Effector CD4-positive, alpha-beta T cell (primary cell): ENCODE results near the gene SORBS1.
"Not testable (repeated sequence)": the region's sequence is repeated elsewhere in the genome, so short reads cannot be mapped to it uniquely, and the experiment has no call there.

Experiments
- DNase-seq: peaks from one replicate; pipeline ENCODE4 v3.0.0-alpha.2; 2020

The SORBS1 gene

DNA sequence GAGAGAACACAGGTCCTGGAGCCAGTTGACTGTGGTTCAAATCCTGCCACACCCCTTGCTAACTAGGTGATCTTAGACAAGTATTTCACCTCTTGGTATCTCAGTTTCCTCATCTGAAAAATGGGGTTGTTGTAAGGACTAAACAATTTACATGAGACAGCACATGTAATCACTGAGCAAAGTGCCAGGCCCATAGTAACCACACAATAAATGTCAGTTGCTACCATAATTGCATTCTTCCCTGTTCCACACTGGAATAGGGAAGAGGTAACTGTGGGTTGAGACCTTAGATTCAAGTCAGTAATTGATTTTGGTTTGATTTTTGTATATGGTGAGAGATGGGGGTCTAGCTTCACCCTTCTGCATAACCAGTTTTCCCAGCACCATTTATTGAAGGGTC is 179.0 kb downstream of the SORBS1 start:
- DNase-seq = no peak

DNA sequence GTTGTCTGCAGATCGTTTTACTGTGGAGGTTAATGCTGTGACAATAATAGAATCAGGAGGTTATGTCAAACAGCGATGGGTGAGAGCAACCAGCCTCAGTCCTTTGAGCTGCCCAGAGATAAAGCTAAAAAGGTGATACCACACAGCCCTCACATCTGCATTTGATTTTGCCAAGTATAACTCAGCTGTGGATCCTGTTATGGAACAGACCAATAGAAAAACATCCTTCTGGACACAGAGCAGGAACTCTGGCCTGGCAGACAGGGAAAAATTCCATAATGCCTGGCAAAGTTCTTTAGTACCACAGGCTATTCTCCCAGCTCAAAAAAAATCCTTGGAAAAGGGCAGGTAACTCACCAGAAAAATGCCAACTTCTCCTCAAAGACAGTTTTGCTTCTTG is 183.2 kb downstream of the SORBS1 start:
- no peak for DNase-seq

DNA sequence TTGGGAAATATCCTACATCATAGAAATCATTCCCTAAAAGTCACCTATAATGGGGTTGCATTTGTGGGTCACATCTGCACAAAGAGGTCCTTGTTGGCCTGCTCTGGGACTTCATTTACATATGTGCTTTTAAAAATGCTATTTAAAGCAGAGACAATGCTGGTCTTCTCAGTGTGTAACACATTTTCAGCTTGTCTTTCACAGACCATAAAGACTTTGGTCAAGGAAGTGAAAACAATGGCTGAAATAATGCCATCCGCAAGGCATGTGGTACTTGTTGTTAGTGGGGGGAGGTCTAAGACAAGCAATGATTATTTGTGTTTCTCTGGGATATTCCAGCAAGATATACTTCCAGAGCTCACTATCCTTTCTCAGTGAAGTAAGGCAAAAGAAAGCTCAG is 185.8 kb downstream of the SORBS1 start:
- no peak for DNase-seq

DNA sequence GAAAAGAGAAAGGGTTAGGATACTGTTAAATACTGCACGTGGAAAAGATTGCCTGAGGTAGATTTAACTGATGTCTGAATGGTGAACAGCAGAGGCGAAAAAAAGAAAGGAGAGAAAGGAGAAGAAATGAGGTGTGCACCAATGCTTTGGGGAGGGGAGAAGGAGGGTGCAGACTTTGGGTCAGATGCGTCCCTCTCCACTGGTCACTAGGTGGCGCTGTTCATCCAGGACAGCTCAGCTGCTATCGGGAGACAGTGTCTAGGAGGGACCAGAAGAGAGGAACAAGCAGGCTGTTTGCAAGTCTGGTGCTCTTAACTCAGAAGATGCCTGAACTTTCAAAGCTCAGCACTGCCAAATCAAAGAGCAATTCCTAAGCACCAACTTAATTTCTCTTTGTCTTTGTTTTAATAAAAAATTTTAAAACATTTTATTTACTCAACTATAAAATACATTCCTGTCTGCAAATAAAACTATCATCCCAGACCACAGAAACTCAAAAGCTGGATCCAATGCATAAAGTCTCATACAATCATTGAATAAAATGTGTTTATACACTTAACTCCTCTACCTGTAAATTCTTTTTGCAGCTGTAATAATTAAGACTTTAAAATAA is 186.5 kb downstream of the SORBS1 start:
- DNase-seq = peak; percentile 9

DNA sequence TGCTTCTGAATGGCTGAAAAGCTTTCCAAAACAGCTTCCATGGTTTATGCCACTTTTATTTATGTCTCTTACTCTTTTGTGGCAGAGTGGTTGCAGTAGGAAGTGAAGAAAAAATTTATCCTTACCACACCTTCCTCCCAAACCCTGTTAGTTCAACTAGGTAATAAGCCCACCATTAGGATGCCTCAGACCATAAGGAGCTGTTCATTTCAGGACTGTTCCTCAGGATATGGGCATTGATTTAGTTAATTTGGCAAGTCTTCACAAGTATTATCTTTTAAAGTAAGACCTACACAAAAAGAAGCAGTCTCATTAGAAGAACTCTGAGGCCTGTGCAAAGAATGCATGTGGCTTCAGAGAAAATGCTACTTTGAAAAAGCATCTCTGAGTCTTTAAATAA is 187.5 kb downstream of the SORBS1 start:
- DNase-seq = no peak

DNA sequence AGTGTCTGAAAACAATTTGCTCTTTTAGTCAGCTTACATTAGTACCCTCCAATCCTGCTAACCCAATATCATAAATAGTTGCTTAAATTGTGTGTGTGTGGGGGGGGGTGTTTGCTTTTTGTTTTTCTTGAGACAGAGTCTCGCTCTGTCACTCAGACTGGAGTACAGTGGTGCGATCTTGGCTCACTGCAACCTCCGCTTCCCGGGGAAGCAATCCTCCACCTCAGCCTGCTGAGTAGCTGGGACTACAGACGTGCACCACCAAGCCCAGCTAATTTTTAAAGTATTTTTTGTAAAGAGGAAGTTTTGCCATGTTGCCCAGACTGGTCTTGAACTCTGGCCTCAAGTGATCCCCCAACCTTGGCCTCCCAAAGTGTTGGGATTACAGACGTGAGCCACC is 196.8 kb downstream of the SORBS1 start:
- DNase-seq = no peak

DNA sequence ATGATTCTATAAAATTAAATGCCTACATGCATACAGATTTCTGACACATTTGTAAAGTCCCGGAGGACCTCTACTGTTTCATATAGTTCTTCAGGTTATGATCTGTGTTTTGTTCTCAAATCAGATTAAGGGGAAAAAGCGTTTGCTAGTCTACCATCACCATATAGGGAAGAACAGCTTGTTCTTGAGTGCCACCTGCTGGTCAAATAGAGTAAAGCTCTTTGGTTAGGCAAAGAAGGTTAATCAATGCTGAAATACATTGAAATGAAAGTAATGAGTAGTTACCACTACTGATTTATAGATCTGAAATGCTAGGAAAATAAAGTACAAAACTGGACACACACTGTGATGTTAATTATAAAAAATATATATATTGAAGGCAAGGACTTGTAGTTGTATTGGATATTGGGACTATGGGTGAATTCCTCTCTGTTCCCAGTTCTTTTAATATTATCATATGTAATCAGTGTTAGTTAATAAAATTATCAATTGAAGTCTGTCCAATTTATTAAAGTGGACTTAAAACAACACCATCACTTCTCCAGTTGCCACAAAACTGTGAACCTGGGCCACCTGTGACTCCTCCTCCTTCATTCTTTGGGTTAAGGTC is 197.8 kb downstream of the SORBS1 start:
- peak; percentile 39 for DNase-seq

DNA sequence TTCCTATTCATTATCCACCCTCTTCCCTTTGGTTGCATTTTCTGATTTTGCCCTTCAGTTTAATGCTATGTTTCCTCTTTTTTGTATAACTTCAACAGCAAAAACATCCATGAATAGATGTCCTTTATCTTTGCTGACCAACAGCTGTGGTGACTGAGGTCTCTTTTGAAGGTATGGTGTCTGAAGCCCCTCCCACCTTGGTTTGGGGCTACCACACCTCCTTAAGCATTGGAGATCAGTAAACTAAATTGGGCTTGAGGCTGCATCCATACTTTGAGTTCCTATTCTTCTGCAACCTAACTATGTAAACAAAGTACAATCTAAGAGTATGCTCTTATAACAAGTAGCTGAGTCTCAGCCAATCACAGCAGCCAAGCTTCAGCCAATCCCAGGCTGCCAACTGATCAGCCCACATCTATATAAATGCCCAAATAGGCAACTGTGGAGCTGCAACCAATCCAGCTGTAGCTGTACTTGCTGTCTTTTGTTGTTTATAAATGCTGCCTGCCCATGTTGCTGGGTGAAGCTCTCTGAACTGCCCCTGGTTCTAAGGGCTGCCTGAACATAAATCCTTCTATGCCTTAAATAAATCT is 201.0 kb downstream of the SORBS1 start:
- no peak for DNase-seq

DNA sequence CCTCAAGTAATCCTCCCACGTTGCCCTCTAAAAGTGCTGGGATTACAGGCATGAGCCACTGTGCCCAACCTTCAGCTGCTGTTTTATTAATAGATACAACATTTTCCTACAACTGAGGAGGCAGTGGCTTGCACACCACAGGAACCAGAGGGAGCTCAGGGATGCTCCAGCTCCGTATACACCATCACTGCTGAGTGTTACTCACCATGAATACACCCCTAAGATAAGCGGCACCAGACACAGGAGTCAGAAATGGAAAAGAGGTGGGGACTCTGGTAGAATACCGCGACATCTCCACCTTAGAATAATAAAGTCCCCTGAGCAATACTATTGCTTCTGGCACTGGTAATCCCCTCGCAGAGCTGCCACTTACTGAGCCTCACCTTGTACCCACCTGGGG is 201.7 kb downstream of the SORBS1 start:
- DNase-seq = no peak

DNA sequence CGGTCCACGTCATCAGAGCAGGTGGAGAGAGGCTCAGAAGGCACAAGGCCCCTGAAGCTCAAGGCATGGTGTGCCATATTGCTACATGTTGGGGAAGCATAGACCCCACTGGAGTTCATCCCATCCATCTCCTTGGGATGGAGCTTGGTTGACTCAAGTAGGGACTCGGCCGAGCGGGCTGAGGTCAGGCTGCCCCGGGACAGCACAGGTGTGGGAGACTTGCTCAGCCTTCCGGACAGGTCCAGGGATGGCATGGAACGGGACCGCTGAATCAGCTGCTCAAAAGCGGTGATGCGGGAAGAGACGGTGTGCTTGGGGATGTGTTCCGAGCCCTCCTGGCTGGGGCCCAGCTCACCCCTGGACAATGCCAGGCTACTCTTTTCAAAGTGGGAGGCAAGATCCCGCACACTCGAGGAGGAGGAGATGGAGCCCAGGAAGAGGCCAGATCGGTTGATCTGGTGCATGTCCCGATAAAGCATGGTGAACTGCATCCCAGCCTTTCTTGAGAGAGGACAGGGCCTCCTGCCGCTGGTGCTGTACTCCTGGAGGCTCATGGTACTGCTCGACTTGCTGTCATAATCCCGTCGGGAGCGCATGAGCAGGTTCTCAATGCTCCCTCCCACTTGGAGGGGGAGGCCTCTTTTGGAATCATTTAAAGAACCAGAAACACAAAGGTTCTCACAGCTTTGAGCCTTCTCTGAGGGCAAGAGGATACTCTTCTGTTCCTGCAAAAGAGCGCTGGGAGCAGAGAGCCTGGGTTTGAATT is 204.8 kb downstream of the SORBS1 start:
- no peak for DNase-seq

DNA sequence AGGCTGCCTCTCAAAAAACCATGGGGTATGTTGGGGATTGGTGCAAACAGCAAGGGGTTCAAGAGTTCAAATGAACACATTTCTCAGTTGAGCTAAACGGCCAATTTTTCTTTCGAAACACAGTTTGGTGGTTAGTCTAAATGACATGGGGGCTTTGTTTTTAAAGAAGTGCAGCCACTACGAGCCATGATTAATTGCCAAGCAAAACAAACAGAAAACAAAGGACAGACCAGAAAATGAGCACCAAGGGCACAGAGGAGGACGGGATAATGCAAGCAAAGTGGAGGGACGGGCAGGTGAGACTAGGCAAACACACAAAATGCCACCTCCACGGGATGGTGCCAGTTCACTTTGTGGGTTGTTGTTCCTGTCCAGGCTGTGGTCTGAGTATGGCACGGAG is 205.9 kb downstream of the SORBS1 start:
- DNase-seq = no peak

DNA sequence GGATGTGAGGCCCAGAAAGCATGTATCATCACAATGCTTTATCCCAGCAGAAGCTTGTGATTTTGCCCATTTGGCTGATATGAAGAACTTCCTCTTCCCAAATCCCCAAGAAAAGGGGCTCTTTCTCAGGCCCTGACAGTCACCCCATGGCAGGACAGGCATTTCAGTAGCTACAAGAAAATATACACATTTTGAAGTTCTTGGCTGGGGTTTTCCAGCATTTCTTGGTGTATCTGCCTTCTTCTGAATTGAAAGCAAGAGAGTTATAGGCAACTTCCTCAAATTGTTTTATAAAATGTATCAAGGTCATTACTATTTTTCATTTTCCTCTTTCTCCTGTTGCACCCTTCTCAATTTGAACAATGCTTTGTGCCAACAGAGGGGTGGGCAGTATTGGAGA is 207.1 kb downstream of the SORBS1 start:
- no peak for DNase-seq

DNA sequence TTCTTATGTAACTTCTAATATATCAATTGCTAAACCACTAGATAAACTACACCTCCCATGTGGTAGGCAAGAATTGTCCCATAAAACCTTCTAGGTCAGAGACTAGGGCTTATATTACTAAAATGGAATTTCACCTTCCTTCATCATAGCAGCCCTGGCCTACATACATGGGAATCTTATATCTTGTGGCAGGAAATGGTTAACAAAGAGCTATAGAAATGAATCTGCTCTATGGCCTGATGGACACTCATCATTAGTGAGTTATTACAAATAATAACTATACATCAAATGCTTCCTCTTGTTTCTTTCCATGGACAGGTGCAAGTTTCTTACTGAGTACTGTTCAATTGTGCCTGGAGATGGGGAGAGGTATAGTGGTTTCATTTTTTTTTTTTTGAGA is 208.0 kb downstream of the SORBS1 start:
- no peak for DNase-seq

DNA sequence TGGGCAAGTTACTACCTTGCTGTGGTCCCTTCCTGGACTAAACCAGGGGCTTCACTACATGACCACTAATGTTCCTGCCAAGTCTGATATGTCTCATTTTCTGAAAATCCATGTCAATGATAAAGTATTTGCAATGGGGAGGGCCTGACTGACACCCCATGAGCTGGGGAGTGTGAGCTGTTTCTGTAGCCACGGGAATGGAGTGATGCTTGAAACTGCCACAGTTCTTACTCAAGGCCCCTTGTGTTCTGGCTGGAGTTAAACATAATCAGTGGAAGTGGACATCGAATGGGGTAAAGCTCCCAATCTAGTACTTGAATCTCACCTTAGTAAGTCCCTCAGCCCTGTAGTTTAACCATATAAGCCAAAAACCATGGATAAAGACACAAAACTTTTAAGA is 208.5 kb downstream of the SORBS1 start:
- DNase-seq = no peak

DNA sequence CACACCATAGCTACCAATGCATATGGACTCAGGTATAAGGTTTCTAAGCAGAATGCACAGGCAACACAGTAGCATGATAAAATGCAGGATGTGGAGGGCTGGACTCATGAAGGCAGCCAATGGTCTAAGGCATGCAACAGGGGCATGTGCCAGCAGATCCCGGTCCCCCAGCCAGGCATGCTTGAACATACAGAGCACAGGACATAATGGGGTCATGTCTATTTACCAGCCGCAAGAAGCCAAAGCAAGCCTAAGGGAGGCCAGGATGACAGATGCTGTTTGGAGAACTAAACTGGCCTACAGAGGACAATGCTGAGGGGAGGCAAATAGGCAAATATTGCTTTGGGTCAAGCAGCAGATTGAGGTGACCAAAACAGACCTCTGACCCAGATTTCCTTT is 210.3 kb downstream of the SORBS1 start:
- no peak for DNase-seq

DNA sequence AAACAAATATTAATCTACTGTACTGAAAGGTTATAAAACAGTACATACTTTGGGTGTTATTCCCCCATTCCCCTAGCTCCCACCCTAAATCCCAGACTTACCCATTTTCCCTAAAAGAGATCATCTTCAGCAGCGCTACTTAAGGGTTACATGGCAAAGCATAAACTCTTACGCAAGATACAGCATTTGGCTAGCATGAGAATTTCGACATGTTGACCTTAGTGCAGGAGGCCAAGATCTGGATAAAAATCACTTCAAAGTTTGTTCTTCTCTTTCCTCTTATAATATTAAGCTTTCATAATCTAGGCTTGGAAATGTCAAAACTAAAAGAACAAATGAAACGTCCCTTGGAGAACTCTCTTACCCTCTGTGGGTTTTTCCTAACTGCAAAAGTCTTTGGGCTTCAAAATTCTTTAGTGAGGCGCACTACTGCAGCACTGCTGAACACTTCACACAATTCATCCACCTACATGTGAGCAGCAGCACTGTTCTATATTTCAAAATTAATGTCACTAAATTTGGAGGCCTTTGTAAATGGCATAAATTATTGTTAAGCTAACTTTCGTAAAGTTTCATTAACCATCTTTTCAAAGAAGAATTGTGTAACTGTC is 210.8 kb downstream of the SORBS1 start:
- DNase-seq = no peak

DNA sequence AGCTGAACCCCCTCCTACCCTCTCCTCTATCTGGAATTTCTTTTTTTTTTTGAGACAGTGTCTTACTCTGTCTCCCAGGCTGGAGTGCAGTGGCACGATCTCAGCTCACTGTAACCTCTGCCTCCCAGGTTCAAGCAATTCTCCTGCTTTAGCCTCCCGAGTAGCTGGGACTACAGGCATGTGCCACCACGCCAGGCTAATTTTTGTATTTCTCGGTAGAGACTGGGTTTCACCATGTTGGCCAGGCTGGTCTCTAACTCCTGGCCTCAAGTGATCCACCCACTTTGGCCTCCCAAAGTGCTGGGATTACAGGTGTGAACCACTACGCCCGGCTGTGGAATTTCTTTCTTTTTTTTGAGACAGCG is 213.8 kb downstream of the SORBS1 start:
- DNase-seq = not testable (repeated sequence)

DNA sequence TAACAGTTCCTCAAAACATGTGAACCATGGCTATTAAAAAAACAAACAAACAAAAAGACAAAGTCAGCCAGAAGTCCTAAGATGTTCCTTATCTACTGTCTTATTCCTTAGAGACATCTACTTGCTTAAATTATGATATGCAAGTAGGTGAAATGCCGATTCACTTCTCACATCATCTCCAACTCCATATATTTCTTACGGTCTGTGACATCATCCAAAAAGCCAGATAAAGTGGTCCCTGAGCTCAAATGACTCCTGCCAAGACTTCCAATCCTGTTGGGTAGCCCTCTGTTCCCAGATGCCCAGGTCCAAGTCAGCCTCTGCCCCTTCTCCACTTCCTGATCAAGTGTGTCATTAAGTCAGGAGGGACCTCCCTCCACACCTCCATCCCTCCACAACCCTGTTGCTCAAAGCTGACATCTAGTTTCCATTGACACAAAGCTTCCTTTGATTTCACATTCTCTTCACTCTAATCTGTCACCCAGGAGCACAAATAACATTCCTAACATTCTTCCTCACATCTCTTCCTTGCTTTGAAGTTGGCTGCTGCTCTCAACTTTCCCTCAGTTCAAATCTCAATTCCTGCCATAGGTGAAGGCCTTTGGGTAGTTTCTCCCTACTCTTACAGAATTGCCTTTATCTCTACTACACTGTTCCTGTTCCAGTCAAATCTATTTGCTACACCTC is 214.3 kb downstream of the SORBS1 start:
- DNase-seq = no peak

DNA sequence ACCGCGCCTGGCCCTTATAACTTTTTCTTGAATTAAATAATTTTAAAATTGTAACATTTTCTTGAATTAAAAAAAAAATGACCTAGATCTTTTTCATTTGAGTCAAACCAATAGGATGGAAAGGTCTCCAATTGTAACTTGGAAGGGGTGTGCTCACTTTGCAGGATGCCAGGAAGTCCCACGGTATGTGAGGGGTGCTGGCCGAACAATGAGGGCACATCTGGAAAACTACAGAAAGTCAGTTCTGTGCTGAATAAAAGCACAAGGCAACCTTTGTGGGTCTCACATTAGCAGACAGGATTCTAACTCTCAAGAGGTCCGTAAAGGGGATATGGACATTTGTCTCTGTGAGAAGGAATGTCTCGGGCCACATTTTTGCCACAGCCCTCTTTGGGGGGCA is 217.6 kb downstream of the SORBS1 start:
- no peak for DNase-seq

DNA sequence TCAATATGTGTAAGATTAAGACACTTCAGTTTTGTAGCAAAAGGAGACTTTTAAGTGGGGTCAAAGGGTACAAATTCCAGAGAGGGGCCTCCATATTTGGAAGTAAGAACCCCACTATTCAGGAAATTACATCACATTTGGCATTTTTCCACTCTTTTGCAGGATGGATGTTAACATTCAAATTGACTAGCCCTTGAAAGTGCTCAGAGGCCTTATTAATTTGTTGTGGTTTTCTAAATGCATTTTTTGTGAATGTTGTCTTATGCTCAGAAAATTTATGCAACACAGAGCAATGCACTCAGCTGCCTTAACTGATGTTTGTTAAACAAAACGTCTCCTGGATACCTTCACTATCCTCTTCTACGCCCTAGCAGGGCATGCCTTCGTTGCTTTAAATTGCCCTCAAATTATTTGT is 219.4 kb downstream of the SORBS1 start:
- no peak for DNase-seq

DNA sequence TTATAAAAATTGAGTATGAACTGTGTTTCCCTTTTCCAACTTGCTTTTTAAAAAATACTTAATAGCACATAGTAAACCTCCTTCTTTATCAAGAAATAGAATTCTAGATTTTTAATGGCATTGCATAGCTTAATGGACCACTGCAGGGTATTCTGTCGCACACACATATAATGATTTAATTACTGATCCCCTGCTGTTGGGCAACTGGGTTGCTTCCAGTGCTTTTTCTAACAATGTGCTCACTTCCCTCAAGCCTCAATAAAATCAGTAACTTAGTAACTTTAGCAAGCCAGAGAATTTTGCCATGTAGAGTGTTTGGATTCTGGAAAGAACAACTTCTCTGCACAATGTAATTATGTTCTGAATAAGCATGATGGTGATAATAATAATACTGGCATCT is 221.3 kb downstream of the SORBS1 start:
- no peak for DNase-seq

DNA sequence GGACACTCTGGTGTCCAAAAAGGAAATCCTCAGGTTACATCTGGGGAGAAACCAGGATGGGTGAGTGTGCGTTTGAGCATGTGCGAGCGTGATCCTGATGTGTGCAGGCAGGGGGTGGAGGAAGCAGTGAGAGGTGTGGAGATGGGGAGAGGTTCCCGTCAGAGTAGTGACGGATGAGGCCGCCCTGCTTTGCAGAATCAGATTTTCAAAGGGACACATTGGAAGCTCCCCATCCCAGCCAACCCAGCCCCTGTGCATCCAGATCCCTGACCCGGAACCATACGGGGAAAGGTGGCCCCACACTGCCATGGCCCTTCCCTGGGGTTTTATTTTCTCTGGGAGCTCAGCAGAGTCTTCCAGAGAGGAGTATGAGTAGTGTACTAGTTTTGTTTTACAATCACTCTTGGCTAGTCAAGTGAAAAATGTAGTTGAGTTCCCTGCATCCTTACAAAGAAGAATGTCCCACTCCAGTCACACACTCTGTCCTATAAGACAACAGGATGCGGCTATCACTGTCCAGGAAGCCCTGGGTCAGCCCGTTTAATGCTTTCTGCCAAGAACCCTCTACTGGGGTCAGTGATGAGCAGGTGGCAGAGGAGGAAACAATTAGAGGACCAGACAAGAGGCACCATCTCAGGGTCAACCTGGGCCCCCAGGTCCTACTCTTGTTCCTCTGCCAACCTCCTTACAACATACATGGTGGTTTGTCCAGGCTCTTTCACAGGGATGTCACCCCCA is 223.6 kb downstream of the SORBS1 start:
- no peak for DNase-seq
